ENCODE results near the gene UBE2S.
A peak's percentile ranks its signal among the peaks of the same experiment; 100 is the strongest.

DNA sequence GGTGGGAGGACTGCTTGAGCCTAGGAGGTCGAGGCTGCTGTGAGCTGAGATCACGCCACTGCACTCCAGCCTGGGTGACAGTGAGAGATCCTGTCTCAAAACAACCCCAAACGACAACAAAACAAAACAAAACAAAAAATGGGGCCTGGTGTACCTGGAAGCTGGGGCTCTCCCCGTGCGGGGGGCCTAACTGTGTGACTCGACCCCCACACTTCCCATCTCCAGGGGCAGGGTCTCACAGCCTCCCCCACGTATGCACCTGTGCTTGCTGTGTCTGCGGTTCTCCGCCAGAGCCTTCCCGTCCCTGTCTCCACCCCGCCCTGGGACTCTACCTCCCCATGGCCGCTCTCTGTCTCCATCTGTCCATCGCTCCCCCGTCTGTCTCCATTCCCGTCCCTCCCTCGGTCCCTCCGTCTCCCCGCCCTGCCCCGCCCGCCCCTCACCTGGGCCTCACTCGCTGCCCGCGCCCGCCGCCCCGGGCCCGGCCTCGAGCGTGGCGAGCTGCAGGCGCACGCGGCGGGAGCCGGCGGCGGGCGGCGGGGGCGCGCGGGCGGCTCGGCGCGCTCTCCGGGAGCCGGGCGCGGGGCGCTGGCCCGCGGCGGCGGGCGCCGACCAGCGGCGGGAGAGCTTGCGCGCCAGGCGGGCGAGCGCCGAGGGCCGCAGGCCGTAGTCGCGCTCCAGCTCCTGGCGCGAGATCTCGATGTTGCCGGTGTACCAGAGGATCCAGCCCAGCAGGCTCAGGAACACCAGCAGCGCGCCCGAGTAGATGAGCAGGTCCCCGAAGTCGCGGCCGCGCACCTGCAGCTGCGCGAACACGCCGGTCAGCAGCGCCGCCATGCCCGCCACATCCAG is 24.1 kb downstream of the UBE2S start:
- TF ChIP-seq, protein P1, sequence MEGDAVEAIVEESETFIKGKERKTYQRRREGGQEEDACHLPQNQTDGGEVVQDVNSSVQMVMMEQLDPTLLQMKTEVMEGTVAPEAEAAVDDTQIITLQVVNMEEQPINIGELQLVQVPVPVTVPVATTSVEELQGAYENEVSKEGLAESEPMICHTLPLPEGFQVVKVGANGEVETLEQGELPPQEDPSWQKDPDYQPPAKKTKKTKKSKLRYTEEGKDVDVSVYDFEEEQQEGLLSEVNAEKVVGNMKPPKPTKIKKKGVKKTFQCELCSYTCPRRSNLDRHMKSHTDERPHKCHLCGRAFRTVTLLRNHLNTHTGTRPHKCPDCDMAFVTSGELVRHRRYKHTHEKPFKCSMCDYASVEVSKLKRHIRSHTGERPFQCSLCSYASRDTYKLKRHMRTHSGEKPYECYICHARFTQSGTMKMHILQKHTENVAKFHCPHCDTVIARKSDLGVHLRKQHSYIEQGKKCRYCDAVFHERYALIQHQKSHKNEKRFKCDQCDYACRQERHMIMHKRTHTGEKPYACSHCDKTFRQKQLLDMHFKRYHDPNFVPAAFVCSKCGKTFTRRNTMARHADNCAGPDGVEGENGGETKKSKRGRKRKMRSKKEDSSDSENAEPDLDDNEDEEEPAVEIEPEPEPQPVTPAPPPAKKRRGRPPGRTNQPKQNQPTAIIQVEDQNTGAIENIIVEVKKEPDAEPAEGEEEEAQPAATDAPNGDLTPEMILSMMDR (IDR thresholded peaks at IDR 0.05), result peak in 2 of 4 experiments; percentile 18 to 59
- no peak for TF ChIP-seq POLR2AphosphoS5 (IDR thresholded peaks at IDR 0.05)
